ENCODE data around the gene LAMC3.
"Not testable (repeated sequence)": the region's sequence is repeated elsewhere in the genome, so short reads cannot be mapped to it uniquely, and the experiment has no call there.

Gene LAMC3

GRCh38 chr9:130992682-130993032 lies 16.3 kb upstream of the LAMC3 start:
- DNase-seq = no peak

DNA sequence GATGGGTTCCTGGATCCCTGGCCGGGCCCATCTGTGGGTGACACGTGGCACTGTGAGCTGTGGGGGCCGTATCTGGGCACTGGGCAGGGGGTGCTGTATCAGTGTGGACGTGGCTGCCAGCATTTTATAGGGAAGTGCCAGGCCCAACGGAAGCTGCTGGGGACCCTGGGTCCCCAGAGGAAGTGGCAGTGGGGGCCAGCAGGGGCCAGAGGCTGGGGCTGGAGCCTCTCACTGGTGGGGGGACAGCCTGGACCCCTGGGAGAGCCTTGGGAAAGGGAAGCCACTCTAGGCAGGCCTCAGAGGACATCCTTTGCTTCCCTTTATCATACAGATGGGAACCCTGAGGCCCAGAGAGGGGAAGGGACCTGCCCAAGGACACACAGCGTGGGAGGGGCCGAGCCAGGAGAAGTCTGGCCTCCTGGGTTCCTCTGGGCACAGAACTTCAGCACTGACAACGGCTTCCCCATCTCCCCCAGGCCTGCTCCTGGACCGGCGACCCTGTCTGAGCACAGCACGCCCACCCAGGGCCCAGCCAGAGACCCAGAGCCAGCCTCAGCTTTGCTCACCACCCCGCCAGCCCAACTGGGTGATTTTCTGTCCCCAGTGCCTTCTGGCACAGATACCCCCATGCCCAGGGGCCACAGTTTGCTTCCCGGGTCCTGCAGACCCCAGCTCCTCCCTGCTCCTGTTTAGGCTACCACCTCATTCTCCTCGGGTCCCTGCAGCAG lies 15.5 kb upstream of the LAMC3 start:
- DNase-seq = no peak

- no peak for DNase-seq
Measured at GRCh38 chr9:130994135-130995085, 14.6 kb upstream of the LAMC3 start.

DNA sequence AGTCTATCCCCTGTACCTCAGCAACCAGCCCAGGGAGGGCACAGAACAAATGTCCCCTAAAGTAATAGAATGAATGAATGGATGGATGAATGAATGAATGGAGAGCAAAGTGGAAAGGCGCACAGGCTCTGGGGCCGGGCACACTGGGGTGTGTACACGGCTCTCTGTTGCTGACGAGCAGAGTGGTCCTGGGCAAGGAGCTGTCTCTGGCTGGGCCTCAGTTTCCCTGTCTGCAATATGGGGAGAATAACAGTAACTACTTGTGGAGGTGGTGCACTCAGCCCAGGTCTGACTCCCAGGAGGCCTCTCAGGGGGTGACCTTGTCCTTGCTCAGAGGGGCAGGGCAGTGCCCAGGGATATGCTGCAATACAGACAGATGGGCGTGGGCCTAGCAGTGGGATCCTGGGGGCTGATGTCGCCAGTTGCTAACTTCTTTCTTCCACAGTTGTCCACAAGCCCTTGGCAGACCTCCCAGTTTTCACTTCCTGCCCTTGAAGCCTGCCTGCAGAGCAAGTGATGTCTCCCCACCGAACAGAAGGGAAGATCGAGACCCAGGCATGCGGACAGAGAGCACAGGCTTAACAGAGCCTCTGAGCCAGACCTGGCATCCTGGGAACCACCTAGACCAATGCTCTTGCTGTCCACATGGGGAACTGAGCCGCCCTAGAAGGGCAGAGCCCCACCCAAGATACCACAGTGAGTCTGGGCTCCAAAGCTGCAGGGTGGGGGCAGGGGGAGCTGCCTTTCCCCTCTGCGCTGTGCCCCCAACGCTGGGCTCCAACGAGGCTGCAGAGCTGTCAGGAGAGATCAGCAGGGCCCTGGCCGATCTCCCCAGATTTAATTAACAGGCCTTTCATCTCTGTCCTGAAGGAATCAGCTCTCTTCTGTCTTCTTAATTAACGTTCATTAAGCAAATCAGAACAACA lies 13.6 kb upstream of the LAMC3 start:
- DNase-seq = peak; percentile 74

- DNase-seq = no peak
Measured at GRCh38 chr9:130996205-130996604, 12.8 kb upstream of the LAMC3 start.

GRCh38 chr9:130996676-130997394 lies 12.1 kb upstream of the LAMC3 start:
- DNase-seq = no peak

DNA sequence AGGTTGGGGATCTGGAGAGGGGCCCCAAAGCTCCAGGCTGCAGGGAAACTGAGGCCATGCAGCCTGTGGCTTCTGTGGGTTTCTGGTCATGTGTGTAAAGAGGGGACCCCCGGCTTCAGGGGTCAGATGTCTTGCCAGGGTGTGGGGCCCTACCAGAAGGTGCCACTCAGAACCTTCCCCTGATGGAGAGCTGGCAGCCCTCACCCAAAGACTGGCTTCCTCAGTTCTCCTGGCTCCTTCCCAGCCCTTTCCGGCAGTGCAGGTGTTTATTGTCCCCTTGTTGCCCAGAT lies 11.6 kb upstream of the LAMC3 start:
- no peak for DNase-seq

- DNase-seq = peak; percentile 87
Measured at GRCh38 chr9:130997925-130998596, 10.9 kb upstream of the LAMC3 start.

GRCh38 chr9:130998597-130999244 lies 10.3 kb upstream of the LAMC3 start:
- no peak for DNase-seq

GRCh38 chr9:130999245-130999623 lies 9.7 kb upstream of the LAMC3 start:
- DNase-seq = no peak

DNA sequence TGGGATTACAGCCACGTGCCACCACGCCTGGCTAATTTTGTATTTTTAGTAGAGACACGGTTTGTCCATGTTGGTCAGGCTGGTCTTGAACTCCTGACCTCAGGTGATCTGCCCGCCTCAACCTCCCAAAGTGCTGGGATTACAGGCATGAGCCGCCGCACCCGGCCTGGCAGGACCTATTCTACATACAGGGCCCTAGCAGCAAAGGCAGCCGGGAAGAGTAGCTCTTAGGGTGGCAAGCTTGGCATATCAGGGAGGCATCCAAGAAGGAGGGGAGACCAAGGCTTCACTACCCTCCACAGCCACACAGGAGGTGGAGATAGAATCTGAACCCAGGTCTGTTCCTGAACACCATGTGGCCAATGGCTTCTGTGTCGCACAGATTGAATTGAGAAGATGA lies 8.4 kb upstream of the LAMC3 start:
- not testable (repeated sequence) for DNase-seq

DNA sequence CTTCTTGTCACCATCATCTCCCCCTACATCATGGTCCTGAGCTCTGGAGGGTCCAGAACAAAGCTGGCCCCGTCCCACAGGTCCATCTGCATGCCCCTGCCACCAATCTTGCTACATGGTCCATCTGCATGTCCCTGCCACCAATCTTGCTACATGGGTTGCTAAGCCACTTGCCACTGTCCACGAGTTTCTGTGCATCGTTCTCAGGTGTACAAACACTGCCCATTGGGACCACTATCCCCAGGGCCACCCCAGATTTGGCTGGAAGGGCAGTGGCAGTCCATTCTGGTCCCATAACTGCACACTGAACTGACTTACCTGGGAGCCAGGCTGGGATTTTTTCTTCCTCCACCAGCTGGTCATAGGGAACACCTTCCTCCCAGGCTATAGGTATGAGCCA lies 8.0 kb upstream of the LAMC3 start:
- DNase-seq = no peak

- no peak for DNase-seq
Measured at GRCh38 chr9:131001990-131002389, 7.0 kb upstream of the LAMC3 start.

GRCh38 chr9:131006601-131007000 lies 2.4 kb upstream of the LAMC3 start:
- DNase-seq = no peak

DNA sequence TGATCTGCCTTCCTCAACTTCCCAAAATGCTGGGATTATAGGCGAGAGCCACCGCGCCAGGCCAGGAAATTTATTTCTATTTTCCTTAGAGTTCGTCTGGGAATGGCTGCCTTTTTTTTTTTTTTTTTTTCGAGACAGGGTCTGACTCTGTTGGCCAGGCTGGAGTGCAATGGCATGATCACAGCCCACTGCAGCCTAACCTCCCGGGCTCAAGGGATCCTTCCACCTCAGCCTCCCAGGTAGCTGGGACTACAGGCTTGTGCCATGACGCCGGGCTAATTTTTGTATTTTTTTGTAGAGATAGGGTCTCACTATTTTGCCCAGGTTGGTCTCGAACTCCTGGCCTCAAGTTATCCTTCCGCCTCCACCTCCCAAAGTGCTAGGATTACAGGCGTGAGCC lies 888 bp upstream of the LAMC3 start:
- no peak for DNase-seq

DNA sequence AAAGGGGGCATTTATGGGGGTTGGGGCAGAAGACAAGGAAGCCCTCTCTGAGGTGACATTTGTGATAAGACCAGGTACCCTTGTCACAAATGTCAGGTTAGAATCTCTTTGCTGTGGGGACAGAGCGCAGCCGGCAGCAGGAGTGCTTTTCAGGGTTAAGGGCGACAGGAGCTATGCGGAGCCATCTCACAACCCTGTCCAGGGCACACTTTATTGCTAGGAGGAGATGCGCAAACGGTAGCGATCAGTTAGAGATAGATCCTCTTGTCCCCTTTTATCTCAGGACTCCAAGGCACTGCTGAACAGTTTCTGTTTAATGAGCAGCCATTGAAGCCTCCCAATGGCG lies 438 bp upstream of the LAMC3 start:
- DNase-seq = no peak

GRCh38 chr9:131010482-131011273 lies 1.7 kb downstream of the LAMC3 start:
- DNase-seq = no peak

GRCh38 chr9:131011274-131012022 lies 2.5 kb downstream of the LAMC3 start:
- no peak for DNase-seq

DNA sequence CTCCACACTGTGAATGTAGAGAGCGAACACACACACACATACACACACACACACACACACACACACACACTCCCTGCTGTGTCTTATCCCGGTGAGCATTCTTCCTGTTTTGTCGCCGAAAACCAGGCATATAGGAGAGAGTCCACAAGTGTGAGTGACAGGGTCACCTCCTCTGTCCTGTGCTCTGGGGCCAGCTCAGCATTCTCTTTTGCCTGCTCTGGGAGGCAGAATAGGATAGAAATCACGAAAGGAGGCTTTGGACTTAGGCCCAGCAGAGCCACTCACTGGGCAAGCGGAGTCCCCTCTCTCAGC lies 3.0 kb downstream of the LAMC3 start:
- no peak for DNase-seq

- DNase-seq = no peak
Measured at GRCh38 chr9:131012396-131012917, 3.5 kb downstream of the LAMC3 start.
